Measurements from ENCODE around the gene NUTM2E. TPM values are rescaled to one million over a fixed set of nuclear protein-coding genes. Genes with fewer than 3 reads are reported as not detected.
"Not testable (repeated sequence)": the region's sequence is repeated elsewhere in the genome, so short reads cannot be mapped to it uniquely, and the experiment has no call there.

The NUTM2E gene, protein sequence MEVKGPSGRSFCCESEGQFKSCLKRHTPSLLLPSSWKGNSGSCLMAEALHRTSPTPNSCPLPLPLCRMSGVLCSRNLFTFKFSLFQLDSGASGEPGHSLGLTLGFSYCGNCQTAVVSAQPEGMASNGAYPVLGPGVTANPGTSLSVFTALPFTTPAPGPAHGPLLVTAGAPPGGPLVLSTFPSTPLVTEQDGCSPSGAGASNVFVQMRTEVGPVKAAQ (N-terminal part only)
- total RNA-seq = under 1 TPM in 2 of 6 donors, not detected in 4; 0.23 to 0.57 TPM

DNA sequence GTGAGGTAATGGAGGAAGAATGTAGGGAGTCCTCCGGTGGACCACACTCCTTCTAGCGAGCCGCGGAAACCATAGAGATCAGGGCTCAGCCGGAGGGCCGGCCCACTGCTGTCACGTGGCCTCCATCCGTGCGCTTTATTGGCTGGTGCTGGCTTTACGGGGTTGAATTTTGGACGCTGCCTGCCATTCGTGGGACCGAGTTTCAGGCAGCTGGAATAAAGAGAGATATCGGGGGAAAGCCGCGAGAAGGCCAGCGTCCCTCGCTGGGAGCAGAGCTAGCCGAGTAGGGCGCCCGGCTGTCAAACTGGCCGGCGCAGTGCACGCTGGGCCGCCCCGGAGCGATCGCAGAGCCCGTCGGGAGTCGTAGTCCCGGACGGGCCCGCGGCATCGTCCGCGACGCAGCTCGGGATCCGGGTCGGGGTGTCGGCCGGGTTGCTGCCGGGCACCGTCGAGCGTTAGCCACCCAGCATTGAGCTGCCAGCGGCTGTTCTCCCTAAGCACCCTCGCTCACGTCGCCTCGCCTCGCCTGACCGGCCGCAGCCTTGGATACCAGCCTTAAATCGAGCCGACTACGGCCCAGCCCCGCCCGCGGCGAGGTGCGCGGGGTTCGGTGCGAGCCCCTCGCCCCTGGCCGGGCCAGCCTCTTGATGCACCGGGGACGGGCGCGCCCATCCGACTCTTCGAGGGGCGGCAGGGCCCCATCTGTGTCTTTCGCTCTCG is at the start of gene NUTM2E:
Gene NUTM2E (plus strand): TSS at position 244 of the 720 bp plus-strand sequence. CDS start 15,002 bp downstream, outside the sequence.
- Histone ChIP-seq H3K4me3 (peak within 1 kb of the TSS; percentile 41 to 59 (median 54)), H3K27ac (peak within 1 kb of the TSS; percentile 84 to 93 (median 90))
- H3K9me3 ChIP-seq, H3K4me1 ChIP-seq, H3K36me3 ChIP-seq, H3K27me3 ChIP-seq: not testable (repeated sequence)
- DNase-seq (peak; percentile 85 to 94), ATAC-seq (ENCODE audit: low FRiP score in 2 of 2) (peak; percentile 99 to 100)
- peak; percentile 33 to 39 for TF ChIP-seq POLR2AphosphoS5 (IDR thresholded peaks at IDR 0.05)
- TF ChIP-seq POLR2A (IDR thresholded peaks at IDR 0.05) = peak in 2 of 4 donors; percentile 49 to 54
- 0 to 1% methylated on average over 4 to 16 of the region's 78 CpGs for WGBS, 2 donors

DNA sequence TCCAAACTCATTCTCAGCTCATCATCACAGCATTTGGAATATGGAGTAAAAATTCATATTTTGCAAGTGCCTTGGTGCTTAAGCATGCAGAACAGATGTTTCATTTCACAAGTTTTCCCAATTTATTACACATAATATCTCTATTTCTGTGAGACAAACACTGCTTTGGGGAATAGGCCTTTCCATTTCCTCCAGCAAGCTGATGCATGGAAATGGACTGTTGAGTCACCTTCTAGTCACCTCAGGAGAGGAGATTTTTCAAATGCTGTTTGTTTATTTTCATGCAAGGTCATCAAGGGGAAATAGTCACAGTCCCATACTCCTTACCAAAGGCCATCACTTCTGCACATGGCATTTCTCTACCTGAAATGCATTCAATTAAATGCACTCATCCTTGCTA is 48.5 kb upstream of the NUTM2E start:
- not testable (repeated sequence) for H3K36me3 ChIP-seq; DNase-seq; H3K27me3 ChIP-seq; H3K4me1 ChIP-seq; H3K9me3 ChIP-seq; ATAC-seq (ENCODE audit: low FRiP score in 2 of 2); H3K27ac ChIP-seq; H3K4me3 ChIP-seq

GRCh38 chr10:79779310-79779938 is 47.1 kb upstream of the NUTM2E start:
- peak; percentile 94 to 96 for ATAC-seq (ENCODE audit: low FRiP score in 2 of 2)
- H3K4me3 ChIP-seq, H3K27ac ChIP-seq, H3K36me3 ChIP-seq, H3K27me3 ChIP-seq, H3K9me3 ChIP-seq, H3K4me1 ChIP-seq: not testable (repeated sequence)
- DNase-seq = peak; percentile 68 to 84
- 4 to 9% methylated on average over 14 of the region's 14 CpGs for WGBS, 2 donors
- TF ChIP-seq, protein P1, sequence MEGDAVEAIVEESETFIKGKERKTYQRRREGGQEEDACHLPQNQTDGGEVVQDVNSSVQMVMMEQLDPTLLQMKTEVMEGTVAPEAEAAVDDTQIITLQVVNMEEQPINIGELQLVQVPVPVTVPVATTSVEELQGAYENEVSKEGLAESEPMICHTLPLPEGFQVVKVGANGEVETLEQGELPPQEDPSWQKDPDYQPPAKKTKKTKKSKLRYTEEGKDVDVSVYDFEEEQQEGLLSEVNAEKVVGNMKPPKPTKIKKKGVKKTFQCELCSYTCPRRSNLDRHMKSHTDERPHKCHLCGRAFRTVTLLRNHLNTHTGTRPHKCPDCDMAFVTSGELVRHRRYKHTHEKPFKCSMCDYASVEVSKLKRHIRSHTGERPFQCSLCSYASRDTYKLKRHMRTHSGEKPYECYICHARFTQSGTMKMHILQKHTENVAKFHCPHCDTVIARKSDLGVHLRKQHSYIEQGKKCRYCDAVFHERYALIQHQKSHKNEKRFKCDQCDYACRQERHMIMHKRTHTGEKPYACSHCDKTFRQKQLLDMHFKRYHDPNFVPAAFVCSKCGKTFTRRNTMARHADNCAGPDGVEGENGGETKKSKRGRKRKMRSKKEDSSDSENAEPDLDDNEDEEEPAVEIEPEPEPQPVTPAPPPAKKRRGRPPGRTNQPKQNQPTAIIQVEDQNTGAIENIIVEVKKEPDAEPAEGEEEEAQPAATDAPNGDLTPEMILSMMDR (IDR thresholded peaks at IDR 0.05) = peak in 5 of 6 experiments; percentile 18 to 75 (median 54)

DNA sequence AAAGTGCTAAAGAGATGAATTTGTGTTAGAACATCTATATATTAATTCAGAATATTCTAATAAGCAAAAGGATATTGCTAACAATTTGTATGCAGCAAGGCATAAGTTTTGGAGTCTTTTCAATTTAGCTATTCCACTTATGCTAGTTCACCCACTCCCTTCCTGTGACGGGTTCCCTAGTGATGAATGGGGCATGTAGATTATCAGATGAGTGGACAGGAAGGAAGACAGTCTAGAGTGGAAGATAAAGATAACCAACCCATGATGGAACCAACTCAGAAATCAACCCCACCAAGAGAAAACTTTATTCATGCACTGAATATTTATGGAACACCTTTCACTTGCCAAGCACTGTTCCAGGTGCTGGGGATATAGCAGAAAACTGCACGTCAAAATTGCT is 46.5 kb upstream of the NUTM2E start:
- not testable (repeated sequence) for H3K27me3 ChIP-seq; H3K36me3 ChIP-seq; DNase-seq; H3K9me3 ChIP-seq; ATAC-seq (ENCODE audit: low FRiP score in 2 of 2); H3K27ac ChIP-seq; H3K4me3 ChIP-seq; H3K4me1 ChIP-seq
- WGBS, 2 donors = 25 to 56% methylated on average over 1 of the region's 2 CpGs

GRCh38 chr10:79781584-79781983 is 45.0 kb upstream of the NUTM2E start:
- 72 to 94% methylated on average over 3 of the region's 3 CpGs for WGBS, 2 donors
- H3K36me3 ChIP-seq; H3K27ac ChIP-seq; H3K27me3 ChIP-seq; H3K4me3 ChIP-seq; DNase-seq; H3K9me3 ChIP-seq; H3K4me1 ChIP-seq; ATAC-seq (ENCODE audit: low FRiP score in 2 of 2): not testable (repeated sequence)

GRCh38 chr10:79787455-79787952 is 39.0 kb upstream of the NUTM2E start:
- not testable (repeated sequence) for H3K4me3 ChIP-seq; DNase-seq; H3K36me3 ChIP-seq; ATAC-seq (ENCODE audit: low FRiP score in 2 of 2); H3K4me1 ChIP-seq; H3K27me3 ChIP-seq; H3K27ac ChIP-seq; H3K9me3 ChIP-seq

- not testable (repeated sequence) for H3K9me3 ChIP-seq; DNase-seq; H3K36me3 ChIP-seq; H3K27me3 ChIP-seq; H3K27ac ChIP-seq; H3K4me3 ChIP-seq; H3K4me1 ChIP-seq; ATAC-seq (ENCODE audit: low FRiP score in 2 of 2)
- 78 to 79% methylated on average over 1 to 2 of the region's 2 CpGs for WGBS, 2 donors
These were observed 37.2 kb upstream of the NUTM2E start for GRCh38 chr10:79789351-79789750.

GRCh38 chr10:79791906-79792517 is 34.5 kb upstream of the NUTM2E start:
- ATAC-seq (ENCODE audit: low FRiP score in 2 of 2); H3K36me3 ChIP-seq; H3K4me3 ChIP-seq; H3K27ac ChIP-seq; H3K4me1 ChIP-seq; H3K27me3 ChIP-seq; DNase-seq; H3K9me3 ChIP-seq: not testable (repeated sequence)
- 77 to 84% methylated on average over 2 to 3 of the region's 4 CpGs for WGBS, 2 donors

DNA sequence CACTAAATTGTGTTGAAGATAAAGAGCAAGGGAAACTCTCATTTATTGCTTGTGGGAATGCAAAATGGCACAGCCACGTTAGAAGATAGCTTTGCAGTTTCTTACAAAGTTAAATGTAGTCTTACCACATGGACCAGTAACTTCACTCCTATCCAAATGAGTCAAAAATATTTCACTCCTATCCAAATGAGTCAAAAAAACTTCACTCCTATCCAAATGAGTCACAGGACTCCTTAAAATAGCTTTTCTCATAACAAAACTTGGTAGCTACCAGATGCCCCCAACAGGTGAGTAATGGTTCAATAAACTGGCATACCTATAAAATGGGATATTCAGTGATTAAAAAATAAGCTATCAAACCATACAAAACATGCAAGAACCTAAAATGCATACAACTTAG is 27.2 kb upstream of the NUTM2E start:
- not testable (repeated sequence) for H3K4me1 ChIP-seq; ATAC-seq (ENCODE audit: low FRiP score in 2 of 2); DNase-seq; H3K4me3 ChIP-seq; H3K27ac ChIP-seq; H3K27me3 ChIP-seq; H3K36me3 ChIP-seq; H3K9me3 ChIP-seq
- no CpG with 5 or more reads among the region's 1 CpG for WGBS, 2 donors

GRCh38 chr10:79805857-79806256 is 20.7 kb upstream of the NUTM2E start:
- not testable (repeated sequence) for H3K27ac ChIP-seq; H3K36me3 ChIP-seq; H3K27me3 ChIP-seq; DNase-seq; ATAC-seq (ENCODE audit: low FRiP score in 2 of 2); H3K9me3 ChIP-seq; H3K4me1 ChIP-seq; H3K4me3 ChIP-seq
- 76 to 86% methylated on average over 2 of the region's 2 CpGs for WGBS, 2 donors

DNA sequence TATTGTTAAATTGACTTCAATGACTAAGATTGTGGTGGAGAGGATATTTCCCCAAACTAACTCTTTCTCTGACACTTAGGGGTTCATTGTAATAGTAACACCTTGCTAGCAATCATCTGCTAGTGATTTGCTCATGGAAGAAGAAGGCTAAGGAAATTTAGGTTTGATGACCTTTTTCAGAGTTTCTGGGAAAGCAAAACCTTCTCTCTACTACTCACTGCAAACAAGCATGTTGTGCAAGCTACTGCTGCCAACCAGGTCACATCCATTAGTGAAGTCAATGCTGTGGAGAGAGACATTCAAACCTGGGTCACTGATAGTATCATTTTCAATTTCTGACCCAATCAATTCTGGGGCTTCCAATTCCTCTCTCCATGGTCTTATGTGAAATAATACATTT is 14.6 kb upstream of the NUTM2E start:
- not testable (repeated sequence) for ATAC-seq (ENCODE audit: low FRiP score in 2 of 2); H3K27me3 ChIP-seq

More for the DNA sequence above, 14.6 kb upstream of the NUTM2E start:
- not testable (repeated sequence) for H3K27ac ChIP-seq, H3K4me1 ChIP-seq, H3K9me3 ChIP-seq, H3K36me3 ChIP-seq, DNase-seq, H3K4me3 ChIP-seq

All from upper lobe of left lung (tissue), 6 donors.